PC-9 (cell line): ENCODE results near the gene STAP2. TPM values are rescaled to one million over a fixed set of nuclear protein-coding genes. Genes with fewer than 3 reads are reported as not detected.

Experiments used
- BruUV-seq: library from RNA; stranded (reverse); fragments of 400-500 nt; replicated peaks from 2 replicates; lab custom pipeline; 2021; lab: Mats Ljungman, UMichigan
- CTCF ChIA-PET: fragments of 300-600 bp; sonication (Branson Sonifier 250); formaldehyde crosslinking; loops from one replicate; lab custom pipeline; 2022; ENCODE audit warnings: antibody characterized with exemption; lab: Charles Lee
- POLR2A ChIA-PET: fragments of 300-600 bp; sonication (Branson Sonifier 250); formaldehyde crosslinking; loops from one replicate; lab custom pipeline; 2022; ENCODE audit warnings: antibody characterized with exemption; ENCODE audit not compliant: unreplicated experiment; lab: Charles Lee
- DNase-seq, 2 experiments: peaks; one replicate each; pipeline versions ENCODE4 v3.0.0 to v3.0.0-alpha.2; 2015 to 2022; ENCODE audit warnings: mixed read lengths in 1 of 2
- H2AFZ ChIP-seq: fragments of 200-600 bp; sonication (generic); 2 replicates; pipeline ENCODE4 v1.8.1; 2017; ENCODE audit warnings: antibody characterized with exemption
- H3F3A ChIP-seq: fragments of 200-600 bp; sonication (generic); 2 replicates; pipeline ENCODE4 v1.8.1; 2017; ENCODE audit warnings: antibody characterized with exemption, mild to moderate bottlenecking, low read depth; ENCODE audit not compliant: insufficient read depth
- H3K27ac ChIP-seq: fragments of 200-600 bp; sonication (generic); 2 replicates; pipeline ENCODE4 v1.6.1; 2016; ENCODE audit warnings: mixed run types
- H3K27me3 ChIP-seq: fragments of 200-600 bp; sonication (generic); 2 replicates; pipeline ENCODE4 v1.6.1; 2016; ENCODE audit warnings: low read depth, mixed run types; ENCODE audit not compliant: insufficient read depth
- H3K36me3 ChIP-seq: fragments of 200-600 bp; sonication (generic); 2 replicates; pipeline ENCODE4 v1.6.1; 2016; ENCODE audit warnings: low read depth, mixed run types
- H3K4me1 ChIP-seq: fragments of 200-600 bp; sonication (generic); replicated peaks from 2 replicates; pipeline ENCODE4 v1.6.1; 2016; ENCODE audit warnings: mixed run types; ENCODE audit not compliant: insufficient read depth
- H3K4me2 ChIP-seq: fragments of 200-600 bp; sonication (generic); 2 replicates; pipeline ENCODE4 v1.6.1; 2017; ENCODE audit warnings: mixed run types
- H3K4me3 ChIP-seq: fragments of 200-600 bp; sonication (generic); 2 replicates; pipeline ENCODE4 v1.6.1; 2016; ENCODE audit warnings: mixed run types
- H3K79me2 ChIP-seq: fragments of 200-600 bp; sonication (generic); 2 replicates; pipeline ENCODE4 v1.6.1; 2017; ENCODE audit warnings: low read depth, mixed run types
- H3K9me2 ChIP-seq: fragments of 200-600 bp; sonication (generic); 2 replicates; pipeline ENCODE4 v1.8.1; 2017; ENCODE audit warnings: mild to moderate bottlenecking; ENCODE audit not compliant: insufficient read depth
- H3K9me3 ChIP-seq: fragments of 200-600 bp; sonication (generic); 2 replicates; pipeline ENCODE4 v1.8.1; 2016; ENCODE audit warnings: low read depth; ENCODE audit not compliant: insufficient read depth
- H4K20me1 ChIP-seq: fragments of 200-600 bp; sonication (generic); 2 replicates; pipeline ENCODE4 v1.8.1; 2017; ENCODE audit not compliant: insufficient read depth
- EZH2 ChIP-seq: fragments of 200-600 bp; sonication (generic); IDR thresholded peaks from 2 replicates; pipeline ENCODE4 v1.8.0; 2017; ENCODE audit warnings: antibody characterized with exemption, low read depth
- intact Hi-C: fragments of 100-400 bp; cut with micrococcal nuclease; formaldehyde crosslinking; loops from one replicate; pipeline ENCODE4 v1.10.0; 2022; ENCODE audit not compliant: unreplicated experiment
- total RNA-seq: library from RNA; stranded (reverse); gene quantifications from 2 replicates; pipeline ENCODE4 v1.2.3, GENCODE V29; 2021
- TF ChIP-seq, protein P1 (sequence below): fragments of 200-600 bp; sonication (generic); conservative IDR thresholded peaks from 2 replicates; pipeline ENCODE4 v1.6.1; 2017; ENCODE audit warnings: mixed run types, antibody characterized with exemption, mild to moderate bottlenecking, moderate library complexity

The STAP2 gene
- total RNA-seq, 1 experiment from 2014 or later, result 29.8 TPM

DNA sequence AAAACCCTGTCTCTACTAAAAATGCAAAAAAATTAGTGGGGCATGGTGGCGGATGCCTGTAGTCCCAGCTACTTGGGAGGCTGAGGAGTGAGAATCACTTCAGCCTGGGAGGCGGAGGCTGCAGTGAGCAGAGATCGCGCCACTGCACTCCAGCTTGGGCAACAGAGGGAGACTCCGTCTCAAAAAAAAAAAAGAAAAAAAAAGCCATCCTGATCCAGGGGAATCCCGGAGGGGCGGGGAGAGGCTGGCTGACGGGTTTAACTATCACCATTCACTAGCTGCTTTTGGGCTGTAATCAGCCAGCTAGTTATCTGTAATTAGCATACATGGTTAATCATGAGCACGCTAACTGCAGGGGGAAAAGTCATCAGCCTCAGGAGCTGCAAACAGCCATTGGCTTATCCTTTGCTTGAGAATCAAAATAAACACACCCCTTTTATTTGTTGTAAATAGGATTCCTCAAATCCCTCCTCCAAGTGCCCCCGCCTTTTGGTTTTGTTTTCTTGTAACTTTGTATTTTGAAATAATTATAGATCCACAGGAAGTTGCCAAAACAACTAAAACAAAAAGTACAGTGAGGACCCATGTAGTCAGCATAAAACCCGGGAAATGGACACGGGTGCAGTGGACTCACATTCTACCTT lies 24.7 kb downstream of the STAP2 start:
- no TSS peak for BruUV-seq

DNA sequence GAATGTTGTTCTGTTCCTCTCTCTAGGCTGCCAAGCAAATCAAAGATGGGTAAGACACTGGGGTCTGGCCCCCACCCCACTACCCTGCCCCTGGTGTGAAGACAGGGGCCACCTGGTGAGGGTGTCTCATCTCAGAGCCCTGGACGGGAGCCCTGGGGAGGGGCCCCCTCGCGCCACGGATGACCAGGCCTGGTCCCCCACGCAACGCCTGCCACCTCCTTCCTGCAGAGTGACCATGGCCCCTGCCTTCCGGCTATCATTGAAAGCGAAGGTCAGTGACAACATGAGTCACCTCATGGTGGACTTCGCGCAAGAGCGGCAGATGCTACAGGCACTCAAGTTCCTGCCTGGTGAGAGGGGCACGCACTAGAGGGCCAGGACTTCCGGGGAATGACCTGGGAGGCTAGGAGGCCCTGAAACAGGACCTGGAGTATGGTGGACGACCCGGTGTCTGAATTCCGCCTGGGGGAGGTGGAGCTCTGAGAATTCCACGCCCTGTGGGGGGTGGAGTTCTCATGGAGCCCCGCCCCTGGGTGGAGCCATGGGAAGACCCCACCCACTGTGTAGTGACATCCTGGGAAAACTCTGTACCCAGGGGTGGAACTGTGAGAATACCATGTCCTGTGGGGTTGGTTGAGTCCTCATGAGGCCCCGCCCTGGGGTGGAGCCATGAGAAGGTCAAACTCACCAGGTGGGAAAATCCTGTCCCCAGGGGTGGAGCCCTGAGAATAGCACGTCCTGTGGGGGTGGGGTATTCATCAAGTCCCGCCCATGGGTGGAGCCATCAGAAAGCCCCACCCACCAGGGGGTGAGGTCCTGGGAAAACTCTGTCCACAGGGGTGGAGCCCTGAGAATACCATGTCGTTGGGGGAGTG lies 28.1 kb downstream of the STAP2 start:
- H3K9me3 ChIP-seq, result no peaks in the 10 kb centered on the region
- peak; percentile 15 to 65 for DNase-seq
- ChIA-PET CTCF (no interaction called here), POLR2A (no interaction called here)
- H3K27ac ChIP-seq, result no peak overlapping the region
- no peak overlapping the region for H3K4me3 ChIP-seq
- H3F3A ChIP-seq, result peaks cover 6% of the 10 kb centered on the region; the same call in 1 of the 2 replicates
- no peak overlapping the region for H2AFZ ChIP-seq
- no peaks in the 10 kb centered on the region for H4K20me1 ChIP-seq
- H3K36me3 ChIP-seq, result no peaks in the 10 kb centered on the region
- no TSS peak for BruUV-seq
- no peaks in the 10 kb centered on the region for H3K27me3 ChIP-seq
- no peaks in the 10 kb centered on the region for H3K9me2 ChIP-seq
- peak overlapping the region; percentile 31; the same call in 1 of the 2 replicates for H3K4me2 ChIP-seq
- intact Hi-C loops, result no loop called here
- no peaks in the 10 kb centered on the region for H3K4me1 ChIP-seq
- no peak for TF ChIP-seq EZH2
- TF ChIP-seq, protein P1, sequence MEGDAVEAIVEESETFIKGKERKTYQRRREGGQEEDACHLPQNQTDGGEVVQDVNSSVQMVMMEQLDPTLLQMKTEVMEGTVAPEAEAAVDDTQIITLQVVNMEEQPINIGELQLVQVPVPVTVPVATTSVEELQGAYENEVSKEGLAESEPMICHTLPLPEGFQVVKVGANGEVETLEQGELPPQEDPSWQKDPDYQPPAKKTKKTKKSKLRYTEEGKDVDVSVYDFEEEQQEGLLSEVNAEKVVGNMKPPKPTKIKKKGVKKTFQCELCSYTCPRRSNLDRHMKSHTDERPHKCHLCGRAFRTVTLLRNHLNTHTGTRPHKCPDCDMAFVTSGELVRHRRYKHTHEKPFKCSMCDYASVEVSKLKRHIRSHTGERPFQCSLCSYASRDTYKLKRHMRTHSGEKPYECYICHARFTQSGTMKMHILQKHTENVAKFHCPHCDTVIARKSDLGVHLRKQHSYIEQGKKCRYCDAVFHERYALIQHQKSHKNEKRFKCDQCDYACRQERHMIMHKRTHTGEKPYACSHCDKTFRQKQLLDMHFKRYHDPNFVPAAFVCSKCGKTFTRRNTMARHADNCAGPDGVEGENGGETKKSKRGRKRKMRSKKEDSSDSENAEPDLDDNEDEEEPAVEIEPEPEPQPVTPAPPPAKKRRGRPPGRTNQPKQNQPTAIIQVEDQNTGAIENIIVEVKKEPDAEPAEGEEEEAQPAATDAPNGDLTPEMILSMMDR, result no peak
- no peaks in the 10 kb centered on the region for H3K79me2 ChIP-seq

More for the DNA sequence above, 24.7 kb downstream of the STAP2 start:
- H2AFZ ChIP-seq, result no peak overlapping the region
- H3K4me2 ChIP-seq, result no peak overlapping the region
- TF ChIP-seq, protein P1, result no peak
- no peak for TF ChIP-seq EZH2
- ChIA-PET CTCF (no interaction called here), POLR2A (no interaction called here)
- H3K9me3 ChIP-seq, result no peaks in the 10 kb centered on the region
- no peaks in the 10 kb centered on the region for H3K4me1 ChIP-seq
- H3K27me3 ChIP-seq, result no peaks in the 10 kb centered on the region
- intact Hi-C loops, result no loop called here
- no peaks in the 10 kb centered on the region for H3K79me2 ChIP-seq
- peaks cover 6% of the 10 kb centered on the region; the same call in 1 of the 2 replicates for H3F3A ChIP-seq
- H3K36me3 ChIP-seq, result no peaks in the 10 kb centered on the region
- no peak for DNase-seq
- no peak overlapping the region for H3K27ac ChIP-seq
- no peak overlapping the region for H3K4me3 ChIP-seq
- H3K9me2 ChIP-seq, result no peaks in the 10 kb centered on the region
- H4K20me1 ChIP-seq, result no peaks in the 10 kb centered on the region

DNA sequence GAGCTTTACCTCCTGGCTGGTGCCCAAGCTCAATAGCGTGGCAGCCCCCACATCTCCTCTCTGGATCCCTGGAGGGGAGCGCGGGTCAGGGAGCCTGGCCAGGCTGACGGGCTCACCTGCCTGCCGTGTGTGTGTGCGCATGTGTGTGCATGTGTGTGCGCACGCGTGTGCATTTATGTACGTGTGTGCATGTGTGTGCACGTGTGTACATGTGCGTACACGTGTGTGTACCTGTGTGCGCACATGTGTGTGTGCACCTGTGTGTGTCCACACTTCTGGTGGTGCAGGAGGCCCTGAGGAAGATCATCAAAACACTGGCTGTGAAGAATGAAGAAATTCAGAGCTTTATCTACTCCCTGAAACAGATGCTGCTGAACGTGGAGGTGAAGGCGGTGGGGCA lies 33.0 kb downstream of the STAP2 start:
- no peaks in the 10 kb centered on the region for H3K9me3 ChIP-seq
- no TSS peak for BruUV-seq
- H3K4me1 ChIP-seq, result no peaks in the 10 kb centered on the region
- no peaks in the 10 kb centered on the region for H3K79me2 ChIP-seq
- no peaks in the 10 kb centered on the region for H3K9me2 ChIP-seq
- peaks cover 6% of the 10 kb centered on the region; the same call in 1 of the 2 replicates for H3F3A ChIP-seq
- no peak overlapping the region for H3K27ac ChIP-seq
- H3K27me3 ChIP-seq, result no peaks in the 10 kb centered on the region
- no peak overlapping the region for H3K4me3 ChIP-seq
- POLR2A ChIA-PET, result interaction anchor here (0.6 kb wide), 1 partner anchor 334 kb away, joined by 7 read pairs; the partner anchor contains the start of gene DAPK3
- TF ChIP-seq, protein P1, result no peak
- no peak for TF ChIP-seq EZH2
- intact Hi-C loops, result no loop called here
- no peaks in the 10 kb centered on the region for H4K20me1 ChIP-seq
- H2AFZ ChIP-seq, result no peak overlapping the region
- no peaks in the 10 kb centered on the region for H3K36me3 ChIP-seq
- CTCF ChIA-PET, result no interaction called here
- DNase-seq, result no peak
- H3K4me2 ChIP-seq, result no peak overlapping the region
